ENCODE results near the gene RBFOX2. TPM values are rescaled to one million over a fixed set of nuclear protein-coding genes. Genes with fewer than 3 reads are reported as not detected.

RBFOX2 gene
- total and polyA plus RNA-seq, 2 experiments from 2014 or later = 88.8 to 131 TPM

- H3K9me3 Mint-ChIP-seq = peaks cover 3% of the 10 kb centered on the region; the same call in 1 of the 3 replicates
- peaks cover 2% of the 10 kb centered on the region for H3K27me3 Mint-ChIP-seq (ENCODE audit: insufficient read depth, low read depth, poor library complexity)
- Histone ChIP-seq H3K4me1 (ENCODE audit: insufficient read depth) (no peaks in the 10 kb centered on the region), H2AFZ (no peak overlapping the region; the same call in 1 of the 2 replicates), H3K27me3 (ENCODE audit: insufficient read depth) (no peaks in the 10 kb centered on the region), H3K79me2 (replicated peaks; ENCODE audit: insufficient read depth) (no peaks in the 10 kb centered on the region), H3F3A (replicated peaks; ENCODE audit: low read depth) (no peaks in the 10 kb centered on the region), H4K20me1 (replicated peaks; ENCODE audit: insufficient read depth) (no peaks in the 10 kb centered on the region), H3K4me2 (no peak overlapping the region), H3K9me2 (ENCODE audit: insufficient read depth) (no peaks in the 10 kb centered on the region), H3K27ac (ENCODE audit: low read depth) (no peak overlapping the region), H3K4me3 (no peak overlapping the region), H3K36me3 (ENCODE audit: insufficient read depth) (no peaks in the 10 kb centered on the region)
- no peak for ATAC-seq
- TF ChIP-seq CTCF (conservative IDR thresholded peaks at IDR 0.05; ENCODE audit: low read depth in 2 of 2) (peak in 1 of 2 experiments; percentile 44; a peak in 2 of 4 replicates), ZNF331 (CRISPR knock-in tag; IDR thresholded peaks at IDR 0.05; ENCODE audit: low read depth) (no peak)
- no peaks in the 10 kb centered on the region for H3K4me1 Mint-ChIP-seq
- no peak overlapping the region for H3K27ac Mint-ChIP-seq
- no peaks in the 10 kb centered on the region; the same call in 2 of the 3 replicates for H3K36me3 Mint-ChIP-seq (ENCODE audit: low read depth)
- no peak for DNase-seq (ENCODE audit: low spot score)
- H3K4me3 Mint-ChIP-seq = no peak overlapping the region
These were observed 316.0 kb downstream of the RBFOX2 start for GRCh38 chr22:35712672-35713071.

DNA sequence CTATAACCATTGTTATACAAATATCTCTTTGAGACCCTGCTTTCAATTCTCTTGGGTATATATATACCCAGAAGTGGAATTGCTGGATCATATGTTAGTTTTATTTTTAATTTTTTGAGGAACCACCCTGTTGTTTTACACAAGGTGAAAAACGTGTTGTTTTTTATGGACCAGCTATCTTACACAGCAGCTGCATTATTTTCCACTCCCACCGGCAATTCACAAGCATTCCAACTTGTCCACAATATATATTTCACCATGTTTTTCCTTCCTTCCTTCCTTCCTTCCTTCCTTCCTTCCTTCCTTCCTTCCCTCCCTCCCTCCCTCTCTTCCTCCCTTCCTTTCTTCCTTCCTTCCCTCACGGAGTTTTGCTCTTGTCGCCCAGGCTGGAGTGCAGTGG is 317.3 kb downstream of the RBFOX2 start:
- Mint-ChIP-seq H3K27me3 (ENCODE audit: insufficient read depth, low read depth, poor library complexity) (peaks cover 2% of the 10 kb centered on the region), H3K27ac (no peak overlapping the region), H3K36me3 (ENCODE audit: low read depth) (no peaks in the 10 kb centered on the region; the same call in 2 of the 3 replicates), H3K4me1 (no peaks in the 10 kb centered on the region), H3K4me3 (no peak overlapping the region), H3K9me3 (peaks cover 3% of the 10 kb centered on the region; the same call in 1 of the 3 replicates)
- no peaks in the 10 kb centered on the region for H3K27me3 ChIP-seq (ENCODE audit: insufficient read depth)
- no peak for ATAC-seq
- H3K4me3 ChIP-seq = no peak overlapping the region
- DNase-seq (ENCODE audit: low spot score) = no peak
- H3K9me2 ChIP-seq (ENCODE audit: insufficient read depth) = no peaks in the 10 kb centered on the region
- H4K20me1 ChIP-seq (replicated peaks; ENCODE audit: insufficient read depth) = no peaks in the 10 kb centered on the region
- TF ChIP-seq, protein P1, sequence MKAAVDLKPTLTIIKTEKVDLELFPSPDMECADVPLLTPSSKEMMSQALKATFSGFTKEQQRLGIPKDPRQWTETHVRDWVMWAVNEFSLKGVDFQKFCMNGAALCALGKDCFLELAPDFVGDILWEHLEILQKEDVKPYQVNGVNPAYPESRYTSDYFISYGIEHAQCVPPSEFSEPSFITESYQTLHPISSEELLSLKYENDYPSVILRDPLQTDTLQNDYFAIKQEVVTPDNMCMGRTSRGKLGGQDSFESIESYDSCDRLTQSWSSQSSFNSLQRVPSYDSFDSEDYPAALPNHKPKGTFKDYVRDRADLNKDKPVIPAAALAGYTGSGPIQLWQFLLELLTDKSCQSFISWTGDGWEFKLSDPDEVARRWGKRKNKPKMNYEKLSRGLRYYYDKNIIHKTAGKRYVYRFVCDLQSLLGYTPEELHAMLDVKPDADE (IDR thresholded peaks at IDR 0.05) = no peak
- TF ChIP-seq CTCF (conservative IDR thresholded peaks at IDR 0.05; ENCODE audit: low read depth in 2 of 2) (no peak), ZNF331 (CRISPR knock-in tag; IDR thresholded peaks at IDR 0.05; ENCODE audit: low read depth) (no peak), EZH2 (IDR thresholded peaks at IDR 0.05; ENCODE audit: low read depth, unreplicated experiment) (no peak), ZNF114 (CRISPR knock-in tag; IDR thresholded peaks at IDR 0.05) (no peak), CREB1 (CRISPR knock-in tag; IDR thresholded peaks at IDR 0.05; ENCODE audit: low read depth) (no peak), JUNB (IDR thresholded peaks at IDR 0.05; ENCODE audit: unreplicated experiment) (no peak), NANOG (IDR thresholded peaks at IDR 0.05; ENCODE audit: borderline replicate concordance) (no peak), REST (IDR thresholded peaks at IDR 0.05; ENCODE audit: unreplicated experiment) (no peak)
- no peaks in the 10 kb centered on the region for H3K79me2 ChIP-seq (replicated peaks; ENCODE audit: insufficient read depth)
- no peak overlapping the region for H3K4me2 ChIP-seq
- no peak overlapping the region for H3K27ac ChIP-seq (ENCODE audit: low read depth)
- no peak overlapping the region for H2AFZ ChIP-seq
- no peaks in the 10 kb centered on the region for H3K4me1 ChIP-seq (ENCODE audit: insufficient read depth)
- H3K36me3 ChIP-seq (ENCODE audit: insufficient read depth) = no peaks in the 10 kb centered on the region
- H3F3A ChIP-seq (replicated peaks; ENCODE audit: low read depth) = no peaks in the 10 kb centered on the region

All from GM23338 (cell line).